Tibial nerve (tissue), 4 donors: ENCODE results near the gene AHSG.

Experiments
- EP300 ChIP-seq, 2 donors: sonication (generic); formaldehyde crosslinking; IDR thresholded peaks; one replicate each; pipeline ENCODE4 v1.6.1; 2017; ENCODE audit warnings: antibody characterized with exemption in 2 of 2, mild to moderate bottlenecking in 1 of 2
- TF ChIP-seq, protein P1 (sequence below), 5 experiments: fragments of 200-600 bp in 3 of 5; fragments of 450-650 bp in 2 of 5; sonication (generic) in 3 of 5; IDR thresholded peaks; one replicate each; pipeline ENCODE4 v1.5.1; 2016 to 2019; ENCODE audit warnings: antibody characterized with exemption in 5 of 5, mild to moderate bottlenecking in 3 of 5, moderate library complexity in 2 of 5

DNA sequence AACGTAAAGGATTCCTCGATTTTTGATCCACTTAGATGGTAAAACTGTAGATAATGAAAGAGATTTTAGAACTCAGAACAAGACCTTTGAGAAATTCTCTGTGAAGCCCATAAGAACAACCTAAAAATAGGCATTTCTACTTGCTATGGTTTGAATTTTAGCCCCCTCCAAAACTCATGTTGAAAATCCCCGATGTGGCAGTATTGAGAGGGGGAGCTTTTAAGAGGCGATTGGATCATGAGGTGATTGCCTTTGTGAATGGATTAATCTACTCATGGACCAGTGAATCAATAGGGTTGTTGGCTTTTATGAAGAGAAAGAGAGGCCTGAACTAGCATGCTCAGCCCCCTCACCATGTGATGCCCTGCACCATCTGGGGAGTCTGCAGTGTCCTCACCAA lies 20.2 kb upstream of the AHSG start:
- TF ChIP-seq, protein P1, sequence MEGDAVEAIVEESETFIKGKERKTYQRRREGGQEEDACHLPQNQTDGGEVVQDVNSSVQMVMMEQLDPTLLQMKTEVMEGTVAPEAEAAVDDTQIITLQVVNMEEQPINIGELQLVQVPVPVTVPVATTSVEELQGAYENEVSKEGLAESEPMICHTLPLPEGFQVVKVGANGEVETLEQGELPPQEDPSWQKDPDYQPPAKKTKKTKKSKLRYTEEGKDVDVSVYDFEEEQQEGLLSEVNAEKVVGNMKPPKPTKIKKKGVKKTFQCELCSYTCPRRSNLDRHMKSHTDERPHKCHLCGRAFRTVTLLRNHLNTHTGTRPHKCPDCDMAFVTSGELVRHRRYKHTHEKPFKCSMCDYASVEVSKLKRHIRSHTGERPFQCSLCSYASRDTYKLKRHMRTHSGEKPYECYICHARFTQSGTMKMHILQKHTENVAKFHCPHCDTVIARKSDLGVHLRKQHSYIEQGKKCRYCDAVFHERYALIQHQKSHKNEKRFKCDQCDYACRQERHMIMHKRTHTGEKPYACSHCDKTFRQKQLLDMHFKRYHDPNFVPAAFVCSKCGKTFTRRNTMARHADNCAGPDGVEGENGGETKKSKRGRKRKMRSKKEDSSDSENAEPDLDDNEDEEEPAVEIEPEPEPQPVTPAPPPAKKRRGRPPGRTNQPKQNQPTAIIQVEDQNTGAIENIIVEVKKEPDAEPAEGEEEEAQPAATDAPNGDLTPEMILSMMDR (IDR thresholded peaks at IDR 0.05), result no peak
- TF ChIP-seq EP300 (IDR thresholded peaks at IDR 0.05), result no peak
